MCF 10A (cell line): ENCODE measurements around the gene REPIN1. TPM values are rescaled to one million over a fixed set of nuclear protein-coding genes. Genes with fewer than 3 reads are reported as not detected.

Experiments
- BruUV-seq: library from RNA; stranded (reverse); fragments of 400-500 nt; replicated peaks from 2 replicates; lab custom pipeline; 2021; lab: Mats Ljungman, UMichigan
- CTCF ChIA-PET: fragments of 300-600 bp; sonication (Branson Sonifier 250); formaldehyde crosslinking; extraction: SDS; loops from one replicate; lab custom pipeline; 2021; ENCODE audit warnings: antibody characterized with exemption, inconsistent platforms; lab: Yijun Ruan, JAX
- POLR2A ChIA-PET: fragments of 300-600, 350-650 bp; sonication (Branson Sonifier 250); formaldehyde crosslinking; extraction: SDS; loops from one replicate; lab custom pipeline; 2020; ENCODE audit warnings: antibody characterized with exemption, inconsistent platforms; lab: Yijun Ruan, JAX
- DNase-seq: peaks from one replicate; pipeline ENCODE4 v3.0.0-alpha.2; 2018; ENCODE audit not compliant: unreplicated experiment
- H3K27ac Mint-ChIP-seq: one replicate; pipeline ENCODE4 v1.8.0; 2022; ENCODE audit warnings: mild to moderate bottlenecking, low read depth, mixed read lengths; ENCODE audit not compliant: unreplicated experiment
- H3K27me3 Mint-ChIP-seq: one replicate; pipeline ENCODE4 v1.8.0; 2022; ENCODE audit warnings: mixed read lengths; ENCODE audit not compliant: insufficient read depth, unreplicated experiment
- H3K36me3 Mint-ChIP-seq: one replicate; pipeline ENCODE4 v1.8.0; 2022; ENCODE audit warnings: mild to moderate bottlenecking, moderate library complexity, mixed read lengths; ENCODE audit not compliant: insufficient read depth, unreplicated experiment
- H3K4me1 Mint-ChIP-seq: one replicate; pipeline ENCODE4 v1.8.0; 2022; ENCODE audit warnings: mixed read lengths; ENCODE audit not compliant: insufficient read depth, unreplicated experiment
- H3K4me3 Mint-ChIP-seq: one replicate; pipeline ENCODE4 v1.8.0; 2022; ENCODE audit warnings: mild to moderate bottlenecking, moderate library complexity, mixed read lengths; ENCODE audit not compliant: unreplicated experiment
- H3K9me3 Mint-ChIP-seq: one replicate; pipeline ENCODE4 v1.8.0; 2022; ENCODE audit warnings: mixed read lengths; ENCODE audit not compliant: unreplicated experiment
- CTCF ChIP-seq: fragments of 200-600 bp; IDR thresholded peaks from one replicate; pipeline ENCODE4 v1.8.0; 2022; ENCODE audit warnings: antibody characterized with exemption, mild to moderate bottlenecking; ENCODE audit not compliant: unreplicated experiment
- intact Hi-C: fragments of 100-400 bp; cut with micrococcal nuclease; formaldehyde crosslinking; loops from 2 replicates; pipeline ENCODE4 v1.14.1; 2022
- total RNA-seq: library from RNA; stranded (reverse); gene quantifications from 2 replicates; pipeline ENCODE4 v1.2.3, GENCODE V29; 2022

REPIN1 gene
- total RNA-seq, 1 experiment from 2014 or later = 80.8 TPM

DNA sequence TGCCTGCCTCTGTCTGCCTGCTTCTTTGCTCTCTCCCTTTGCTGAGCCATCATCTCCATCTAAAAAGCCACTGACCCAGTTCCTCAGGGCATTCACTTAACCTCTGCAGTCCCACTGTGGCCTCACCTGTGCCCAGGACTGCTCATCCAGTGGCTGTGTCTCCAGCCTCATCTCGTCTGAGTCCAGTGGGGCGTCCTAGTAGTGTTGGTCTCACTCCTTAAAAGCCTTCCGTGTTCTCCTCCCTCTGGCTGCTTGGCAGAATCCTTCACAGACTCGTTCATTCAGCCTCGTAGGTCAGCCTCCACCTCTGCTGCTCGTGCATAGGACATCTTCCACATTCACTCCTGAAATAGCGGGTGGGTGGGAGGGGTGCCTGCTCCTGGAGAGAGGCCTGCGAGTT, 34.5 kb upstream of the REPIN1 start:
- no peak for TF ChIP-seq CTCF
- Mint-ChIP-seq H3K27me3 (no peaks in the 10 kb centered on the region), H3K4me3 (no peak overlapping the region), H3K27ac (no peak overlapping the region), H3K36me3 (peaks cover 14% of the 10 kb centered on the region), H3K4me1 (no peaks in the 10 kb centered on the region), H3K9me3 (no peaks in the 10 kb centered on the region)
- ChIA-PET POLR2A (no interaction called here), CTCF (no interaction called here)
- BruUV-seq = no TSS peak
- DNase-seq = no peak
- intact Hi-C loops = no loop called here

DNA sequence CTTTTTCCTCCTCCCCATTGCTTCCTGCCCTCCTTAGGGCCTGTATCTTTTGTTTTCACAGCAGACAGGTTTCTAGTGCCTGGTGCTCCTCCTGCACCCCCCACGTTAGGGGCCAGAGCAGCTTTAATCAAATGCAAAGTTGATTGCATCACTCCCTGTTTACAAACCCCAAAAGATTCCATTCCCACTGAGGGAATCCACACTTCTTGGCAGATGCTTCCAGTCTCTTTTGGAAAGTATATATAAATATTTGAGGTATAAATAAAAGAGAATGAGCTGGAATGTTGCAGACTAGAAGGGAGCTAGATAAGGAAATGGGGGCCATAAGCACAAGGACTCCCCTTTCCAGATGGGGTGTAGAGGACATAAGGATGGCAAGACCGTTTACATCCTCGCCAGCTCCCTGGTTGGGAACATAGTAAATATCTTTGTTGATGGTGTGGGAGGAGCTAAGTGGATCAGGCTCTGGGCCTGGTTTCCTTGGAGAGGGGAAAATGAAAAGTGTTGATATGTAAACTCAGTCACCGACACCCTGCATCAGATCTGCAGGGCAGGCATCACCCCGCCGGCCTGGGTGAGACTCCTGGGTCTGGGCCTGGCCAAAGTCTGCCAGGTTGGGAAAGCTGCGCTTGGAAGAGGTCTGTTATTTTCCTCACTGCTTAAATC, 33.4 kb upstream of the REPIN1 start:
- no peak overlapping the region for H3K4me3 Mint-ChIP-seq
- intact Hi-C loops = no loop called here
- no peaks in the 10 kb centered on the region for H3K9me3 Mint-ChIP-seq
- POLR2A ChIA-PET = interaction anchor here (0.6 to 0.7 kb wide), 2 partner anchors 197 to 495 kb away, joined by 3 to 4 read pairs; no protein-coding TSS in a partner anchor
- CTCF ChIA-PET = interaction anchor here (0.7 to 1.1 kb wide), 2 partner anchors 38 to 444 kb away, joined by 3 read pairs; no protein-coding TSS in a partner anchor
- no TSS peak for BruUV-seq
- DNase-seq = no peak
- H3K4me1 Mint-ChIP-seq = no peaks in the 10 kb centered on the region
- H3K36me3 Mint-ChIP-seq = peaks cover 11% of the 10 kb centered on the region
- TF ChIP-seq CTCF = no peak
- H3K27me3 Mint-ChIP-seq = no peaks in the 10 kb centered on the region
- H3K27ac Mint-ChIP-seq = no peak overlapping the region

- Mint-ChIP-seq H3K4me1 (no peaks in the 10 kb centered on the region), H3K4me3 (no peak overlapping the region), H3K27ac (no peak overlapping the region), H3K9me3 (no peaks in the 10 kb centered on the region), H3K27me3 (no peaks in the 10 kb centered on the region), H3K36me3 (peaks cover 11% of the 10 kb centered on the region)
- no peak for DNase-seq
- BruUV-seq = no TSS peak
- ChIA-PET CTCF (interaction anchor here (0.5 to 1.1 kb wide), 3 partner anchors 38 to 443 kb away, joined by 3 read pairs; no protein-coding TSS in a partner anchor), POLR2A (no interaction called here)
- intact Hi-C loops = no loop called here
- TF ChIP-seq CTCF = no peak
Measured at GRCh38 chr7:150335774-150336112, 32.9 kb upstream of the REPIN1 start.

DNA sequence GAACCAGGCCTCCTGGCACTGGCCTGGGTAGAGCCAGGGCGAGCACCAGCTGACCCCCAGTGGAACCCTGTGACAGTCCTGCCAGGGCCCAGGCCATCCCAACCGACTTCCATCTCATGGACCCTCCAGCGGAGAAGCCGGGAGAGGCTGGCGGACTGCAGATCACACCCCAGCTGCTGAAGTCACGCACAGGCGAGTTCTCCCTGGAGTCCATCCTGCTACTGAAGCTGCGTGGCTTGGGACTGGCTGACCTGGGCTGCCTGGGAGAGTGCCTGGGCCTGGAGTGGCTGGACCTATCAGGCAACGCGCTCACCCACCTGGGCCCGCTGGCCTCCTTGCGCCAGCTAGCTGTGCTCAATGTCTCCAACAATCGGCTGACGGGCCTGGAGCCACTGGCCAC, 31.9 kb upstream of the REPIN1 start:
- intact Hi-C loops = no loop called here
- H3K27ac Mint-ChIP-seq = no peak overlapping the region
- ChIA-PET POLR2A (no interaction called here), CTCF (interaction anchor here (1.7 kb wide), 1 partner anchor 19 kb away, joined by 9 read pairs; no protein-coding TSS in a partner anchor)
- H3K4me3 Mint-ChIP-seq = no peak overlapping the region
- DNase-seq = no peak
- H3K9me3 Mint-ChIP-seq = no peaks in the 10 kb centered on the region
- no TSS peak for BruUV-seq
- H3K36me3 Mint-ChIP-seq = peaks cover 5% of the 10 kb centered on the region
- H3K4me1 Mint-ChIP-seq = no peaks in the 10 kb centered on the region
- H3K27me3 Mint-ChIP-seq = no peaks in the 10 kb centered on the region
- no peak for TF ChIP-seq CTCF
